IPS DF 4.7 (cell line): Measurements from ENCODE around the gene GPR37.

Experiments
- DNase-seq: peaks from one replicate; pipeline ENCODE4 v3.0.0-alpha.2; 2013; ENCODE audit warnings: low spot score; ENCODE audit errors: extremely low read depth

GPR37 gene

DNA sequence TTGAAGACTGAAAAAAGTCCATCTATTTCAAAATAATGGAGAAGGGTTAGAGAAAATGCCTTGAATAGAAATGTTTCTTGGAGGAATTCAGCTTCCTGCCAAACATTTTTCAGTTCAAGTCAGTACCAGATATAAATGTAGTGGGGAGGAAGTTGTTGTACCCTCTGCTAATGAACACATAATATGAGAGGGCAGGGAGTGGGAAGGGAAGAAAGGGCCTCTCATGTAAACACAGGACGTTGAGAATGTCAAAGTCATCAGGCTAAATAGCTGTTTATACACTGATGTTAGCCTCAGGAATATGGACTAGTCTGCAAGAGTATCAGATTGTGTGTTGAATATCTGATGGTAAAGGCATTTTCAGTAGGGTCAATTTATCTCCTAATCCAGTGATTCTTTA lies 37.0 kb downstream of the GPR37 start:
- DNase-seq, result no peak

DNA sequence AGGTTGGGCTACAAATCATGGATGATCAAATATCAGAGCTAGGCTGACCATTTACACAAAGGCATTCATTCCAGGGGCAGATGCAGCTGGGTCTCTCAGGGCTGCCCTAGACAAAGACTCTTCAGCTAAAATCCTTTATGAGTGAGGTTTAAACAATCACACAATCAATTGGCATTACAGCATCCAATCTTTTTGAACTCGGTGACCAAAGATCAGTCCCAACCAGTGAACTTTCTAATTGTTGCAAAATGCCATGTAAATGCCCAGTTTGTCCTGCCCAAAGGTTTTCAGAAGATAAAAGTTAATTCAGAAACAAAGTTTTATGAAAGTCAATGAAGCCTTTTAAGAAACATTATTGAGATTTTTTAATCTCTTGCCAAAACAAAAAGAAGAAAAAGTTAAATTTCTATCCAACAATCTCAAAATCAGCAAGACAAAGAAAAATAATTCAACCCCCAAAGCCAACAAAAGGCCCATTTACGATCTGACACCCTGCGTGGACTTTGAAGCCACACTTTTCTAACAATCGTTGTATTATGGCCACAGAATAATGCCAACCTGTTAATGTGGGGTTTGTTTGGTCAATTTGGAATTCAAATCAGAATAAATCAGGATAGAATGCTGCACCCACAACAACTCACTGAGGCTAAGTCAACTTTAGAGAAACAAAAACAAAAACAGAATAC lies 40.9 kb downstream of the GPR37 start:
- DNase-seq, result no peak

DNA sequence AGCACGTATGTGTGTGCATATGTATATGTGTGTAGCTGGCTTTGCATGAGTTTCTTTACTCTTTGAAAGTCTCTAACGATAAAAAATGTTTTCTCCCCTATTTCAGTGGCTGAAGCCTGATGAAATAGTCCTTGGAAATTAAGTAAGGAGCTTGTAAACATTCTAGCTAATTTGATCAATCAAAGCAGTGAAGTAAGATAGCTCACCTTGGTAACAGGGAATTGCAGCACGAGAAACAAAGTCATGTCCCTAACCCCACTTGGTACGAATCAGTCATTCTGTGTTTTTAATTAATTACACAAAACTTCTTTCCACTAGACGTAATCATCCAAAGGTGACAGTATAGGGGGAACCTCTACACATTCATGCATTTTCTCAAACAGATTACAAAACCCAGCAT lies 41.5 kb downstream of the GPR37 start:
- no peak for DNase-seq

DNA sequence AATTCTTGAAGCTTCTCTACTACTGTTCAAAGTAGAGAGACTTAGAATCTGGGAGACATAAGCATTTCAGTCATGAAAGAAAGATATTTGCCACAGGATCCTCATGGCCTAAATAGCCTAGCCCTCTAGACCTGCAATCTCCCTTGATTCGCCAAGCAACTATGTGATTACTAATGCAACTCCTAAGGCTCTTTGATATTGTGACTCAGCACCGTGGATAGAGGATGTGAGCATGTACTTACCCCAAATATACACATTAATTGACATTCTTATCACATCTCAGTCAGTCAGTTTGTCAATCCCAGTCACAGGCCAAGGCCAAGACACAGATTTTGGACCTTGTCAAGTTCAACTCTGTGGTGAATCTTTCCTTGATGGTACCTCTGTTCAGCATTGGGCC lies 42.6 kb downstream of the GPR37 start:
- DNase-seq, result no peak

DNA sequence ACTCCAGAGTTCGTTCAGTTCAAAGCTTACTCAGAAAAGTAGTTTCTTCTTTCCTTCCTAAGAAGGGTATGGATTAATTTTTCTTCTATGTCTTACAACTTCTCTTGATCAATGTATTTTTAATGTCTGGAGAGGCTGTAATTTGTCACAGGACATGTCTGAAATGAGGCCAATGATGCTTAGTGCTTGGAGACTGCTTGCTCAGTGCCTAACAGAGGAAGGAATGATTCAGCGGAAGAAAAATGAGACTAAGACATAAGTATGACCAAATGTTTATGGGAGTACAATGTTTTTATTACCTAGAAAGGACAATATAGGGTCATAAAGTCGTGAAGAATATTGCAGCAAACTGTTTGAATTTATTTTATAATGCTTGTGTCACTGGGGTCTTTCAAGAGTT lies 43.3 kb downstream of the GPR37 start:
- no peak for DNase-seq

DNA sequence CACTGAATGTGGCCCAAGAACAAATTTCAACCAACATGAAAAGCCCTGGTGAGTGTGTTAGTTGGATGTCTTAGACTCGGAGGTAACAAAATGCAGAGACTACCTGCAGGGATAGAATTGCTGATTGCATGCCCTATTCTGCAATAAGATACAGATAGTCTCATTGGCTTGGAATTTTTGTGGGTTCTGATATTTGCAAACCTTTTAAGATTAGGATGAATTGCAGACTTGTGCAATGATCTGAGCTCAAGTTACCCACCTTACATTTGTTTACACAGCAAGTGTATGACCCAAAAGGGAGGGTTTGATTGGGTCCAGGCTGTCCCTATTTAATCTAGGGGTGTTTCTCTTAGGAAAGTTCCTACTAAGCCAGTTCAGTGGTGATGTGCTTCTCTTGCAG lies 45.4 kb downstream of the GPR37 start:
- DNase-seq, result no peak

DNA sequence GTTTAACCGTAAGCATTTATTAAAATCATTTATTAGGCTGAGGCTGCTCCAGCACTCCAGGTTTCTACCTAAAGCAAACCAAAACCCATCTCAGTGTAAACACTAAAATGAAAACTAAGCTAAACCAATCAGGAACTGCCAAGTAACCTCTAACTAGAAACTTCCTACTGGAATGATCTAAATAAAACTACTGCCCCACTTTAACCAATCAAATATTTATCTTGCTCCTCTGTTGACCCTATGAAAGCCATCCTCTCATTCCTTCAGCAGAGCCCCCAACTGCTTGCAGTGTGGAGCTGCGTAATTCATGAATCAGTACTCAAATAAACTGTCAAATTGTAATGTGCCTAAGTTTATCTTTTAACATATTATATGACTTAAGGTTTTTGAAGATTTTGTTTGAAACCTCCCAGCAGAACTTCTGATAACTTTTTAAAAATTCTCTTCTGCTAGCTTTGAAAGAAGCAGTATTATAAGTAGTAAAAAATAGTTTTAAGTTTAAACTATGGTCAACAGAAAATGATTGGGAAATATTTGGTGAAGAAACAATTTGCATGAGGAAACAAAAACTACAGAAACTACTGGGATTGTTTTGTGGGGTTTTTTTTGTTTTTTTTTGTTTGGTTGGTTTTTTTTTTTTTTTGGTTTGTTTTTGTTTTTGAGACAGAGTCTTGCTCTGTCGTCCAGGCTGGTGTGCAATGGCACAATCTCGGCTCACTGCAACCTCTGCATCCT lies 47.4 kb downstream of the GPR37 start:
- DNase-seq, result no peak

DNA sequence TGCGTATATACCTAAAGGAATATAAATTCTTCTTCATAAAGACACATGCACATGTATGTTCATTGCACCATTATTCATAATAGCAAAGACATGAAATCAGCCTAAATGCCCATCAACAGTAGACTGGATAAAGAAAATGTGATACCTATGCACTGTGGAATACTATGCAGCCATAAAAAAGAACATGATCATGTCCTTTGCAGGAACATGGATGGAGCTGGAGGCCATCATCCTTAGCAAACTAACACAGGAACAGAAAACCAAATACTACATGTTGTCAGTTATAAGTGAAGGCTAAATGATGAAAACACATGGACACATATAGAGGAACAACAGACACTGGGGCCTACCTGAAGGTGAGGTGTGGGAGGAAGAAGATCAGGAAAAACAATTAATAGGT lies 48.7 kb downstream of the GPR37 start:
- no peak for DNase-seq

DNA sequence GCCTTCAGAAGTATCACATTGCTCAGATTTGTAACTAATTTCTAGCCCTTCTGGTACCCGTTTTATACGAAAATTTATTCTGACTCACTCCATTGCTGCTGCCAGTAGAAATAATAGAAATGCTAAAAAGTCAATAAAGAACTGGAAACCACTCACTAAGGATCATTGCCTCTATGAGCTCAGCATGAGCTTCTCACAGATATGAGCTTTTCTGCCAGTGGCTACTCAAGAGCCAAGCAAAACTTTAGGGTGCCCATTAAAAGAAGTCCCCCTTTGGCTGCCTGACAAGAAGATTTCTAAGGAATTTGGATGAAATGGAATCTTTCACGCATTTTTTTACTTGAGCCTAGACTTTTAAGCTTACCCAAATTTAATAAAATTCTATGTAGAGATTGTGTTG lies 52.5 kb downstream of the GPR37 start:
- no peak for DNase-seq

DNA sequence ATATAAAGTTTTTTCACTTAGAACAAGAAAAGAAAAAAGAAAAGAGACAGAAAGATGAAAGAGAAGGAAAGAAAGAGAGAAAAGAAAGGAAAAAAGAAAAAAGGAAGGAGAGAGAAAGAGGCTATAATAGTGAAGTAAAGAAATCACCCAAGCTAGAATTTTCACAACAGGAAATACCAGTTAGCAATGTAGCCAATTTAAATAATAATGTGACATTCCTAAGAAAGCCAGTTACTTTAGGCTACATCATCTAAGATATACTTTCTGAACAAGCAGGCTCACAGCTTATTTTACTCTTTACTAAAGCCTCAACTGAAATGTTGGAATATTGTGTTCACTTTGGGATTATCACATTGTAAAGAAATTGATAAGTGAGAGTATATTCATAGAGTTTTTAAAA lies 53.6 kb downstream of the GPR37 start:
- DNase-seq, result no peak

DNA sequence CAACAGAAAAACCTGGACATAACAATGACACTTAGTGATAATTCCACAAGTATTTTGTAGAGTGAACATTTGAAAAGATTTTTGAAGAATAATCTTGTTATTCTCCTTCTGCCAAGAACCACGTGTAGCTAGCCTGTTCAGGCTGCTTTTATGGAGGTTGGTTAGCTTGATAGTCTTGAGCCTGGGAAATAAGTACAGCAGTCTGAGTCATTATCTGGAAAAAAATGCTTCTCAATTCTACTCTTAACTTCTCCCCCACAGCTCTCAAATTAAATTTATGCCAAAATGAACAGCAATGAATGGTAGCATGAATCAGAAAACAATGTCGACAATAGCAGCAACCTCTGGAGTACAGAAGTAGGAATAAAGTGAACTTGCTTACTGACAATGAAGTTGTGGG lies 63.2 kb downstream of the GPR37 start:
- DNase-seq, result no peak

DNA sequence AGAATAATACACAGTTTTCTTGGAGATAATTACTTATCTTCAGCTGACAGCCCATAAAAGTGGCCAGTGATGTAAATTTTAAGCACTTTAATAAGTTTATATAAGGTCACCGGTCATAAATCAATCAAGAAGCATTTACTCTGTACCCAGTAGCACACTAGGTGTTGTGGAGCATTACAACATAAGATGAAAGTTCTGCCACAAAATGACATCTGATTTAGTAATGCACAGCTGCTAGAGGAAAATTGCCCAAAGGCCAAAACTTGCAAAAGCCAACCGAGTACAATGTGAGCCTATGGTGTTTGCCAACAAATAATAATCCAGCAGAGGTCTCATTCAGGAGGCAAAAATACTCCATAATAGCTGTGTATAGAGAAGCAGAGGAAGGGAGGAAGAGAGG lies 63.6 kb downstream of the GPR37 start:
- DNase-seq, result no peak

DNA sequence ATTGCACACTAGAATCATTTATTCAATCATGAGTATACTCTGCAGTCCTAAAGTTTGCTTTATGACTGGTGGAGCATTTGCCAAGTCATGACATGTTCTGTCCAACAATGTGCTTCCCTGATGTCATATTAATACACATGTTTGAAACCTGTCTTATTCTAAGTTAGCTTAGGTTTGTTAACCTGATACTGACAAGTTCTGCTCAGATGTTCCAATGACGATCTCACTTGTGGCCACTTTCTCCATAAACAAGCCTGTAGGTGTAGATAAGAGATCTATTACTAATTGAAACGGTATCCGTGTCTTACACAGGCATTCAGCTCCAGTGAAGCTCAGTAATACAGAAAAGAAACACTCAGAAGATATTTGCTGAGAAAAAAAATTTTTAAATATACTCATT lies 64.9 kb downstream of the GPR37 start:
- no peak for DNase-seq

DNA sequence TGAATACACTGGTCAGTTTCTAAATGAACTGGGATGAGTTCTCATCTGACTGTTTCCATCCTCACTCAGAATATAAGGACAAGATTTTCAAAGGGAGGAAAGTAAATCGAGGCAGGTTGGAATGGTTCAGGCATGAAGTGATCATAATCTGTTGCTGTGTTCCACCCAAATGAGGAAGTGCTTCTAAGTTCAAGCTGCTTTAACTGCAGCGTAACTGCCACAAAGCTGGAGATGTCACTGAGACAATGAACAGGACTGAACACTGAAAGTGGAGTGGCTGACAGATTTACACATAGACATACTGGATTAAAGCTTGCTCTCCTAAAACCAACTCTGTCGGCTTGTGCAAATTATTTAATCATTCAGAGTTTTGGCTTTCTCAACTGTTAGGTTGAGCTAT lies 66.6 kb downstream of the GPR37 start:
- DNase-seq, result no peak

DNA sequence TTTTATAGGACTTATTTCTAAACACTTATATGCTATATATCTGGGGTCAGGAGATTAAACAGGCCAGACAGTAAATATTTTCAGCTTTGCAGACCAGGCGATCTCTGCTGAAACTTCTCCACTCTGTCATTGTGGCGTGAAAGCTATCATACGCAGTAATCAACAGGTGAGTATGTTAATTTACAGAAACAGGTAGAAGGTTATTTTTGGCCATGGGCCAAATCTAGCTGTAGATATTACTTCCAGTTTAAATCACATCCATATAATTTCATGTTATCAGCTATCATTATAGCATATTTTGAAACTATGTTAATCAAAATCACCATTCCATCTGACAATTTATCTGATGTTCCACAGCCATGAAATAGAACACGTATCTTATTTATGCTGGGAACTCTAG lies 67.8 kb downstream of the GPR37 start:
- no peak for DNase-seq
